ENCODE results near the gene KSR1.
"Not testable (repeated sequence)": the region's sequence is repeated elsewhere in the genome, so short reads cannot be mapped to it uniquely, and the experiment has no call there.

GRCh38 chr17:27656620-27657019 is 200.4 kb downstream of the KSR1 start:
- not testable (repeated sequence) for TF ChIP-seq CTCF, POLR2A (IDR thresholded peaks at IDR 0.05)

All from Peyer's patch (tissue), 4 donors.